IMR-90 (cell line): ENCODE results near the gene MACROD1. TPM values are rescaled to one million over a fixed set of nuclear protein-coding genes. Genes with fewer than 3 reads are reported as not detected.

Experiments used
- FOS ChIP-seq: fragments of 150-350 bp; IDR thresholded peaks from 2 replicates; pipeline ENCODE4 v1.6.1; 2016; ENCODE audit warnings: low read depth, low read length
- MAFK ChIP-seq: IDR thresholded peaks from 2 replicates; pipeline ENCODE4 v1.6.1; 2012; ENCODE audit warnings: low read depth, low read length, improper control_type of control experiment
- MXI1 ChIP-seq: IDR thresholded peaks from 2 replicates; pipeline ENCODE4 v1.6.1; 2012; ENCODE audit warnings: low read depth, mild to moderate bottlenecking, low read length, moderate library complexity, borderline replicate concordance
- SMC3 ChIP-seq: fragments of 150-350 bp; IDR thresholded peaks from 2 replicates; pipeline ENCODE4 v1.6.1; 2016; ENCODE audit warnings: low read depth, mild to moderate bottlenecking, antibody characterized with exemption, low read length, moderate library complexity
- polyA plus RNA-seq, 3 experiments: library from polyadenylated mRNA; depleted of rRNA; stranded (reverse); fragments of >200 nt; gene quantifications; 2 replicates each; pipeline ENCODE4 v1.2.3, GENCODE V29; 2012; ENCODE audit warnings: low replicate concordance in 1 of 3
- total RNA-seq: library from RNA; depleted of rRNA; stranded (reverse); fragments of >200 nt; gene quantifications from 2 replicates; pipeline ENCODE4 v1.2.3, GENCODE V29; 2012
- TF ChIP-seq, protein P1 (sequence below): fragments of 150-350 bp; IDR thresholded peaks from 2 replicates; pipeline ENCODE4 v1.6.1; 2017; ENCODE audit warnings: mild to moderate bottlenecking, antibody characterized with exemption, low read length, low read depth

MACROD1 gene
- total and polyA plus RNA-seq, 2 of the 4 experiments (the other 2 are of a cell fraction), result 2.5 to 9.3 TPM

DNA sequence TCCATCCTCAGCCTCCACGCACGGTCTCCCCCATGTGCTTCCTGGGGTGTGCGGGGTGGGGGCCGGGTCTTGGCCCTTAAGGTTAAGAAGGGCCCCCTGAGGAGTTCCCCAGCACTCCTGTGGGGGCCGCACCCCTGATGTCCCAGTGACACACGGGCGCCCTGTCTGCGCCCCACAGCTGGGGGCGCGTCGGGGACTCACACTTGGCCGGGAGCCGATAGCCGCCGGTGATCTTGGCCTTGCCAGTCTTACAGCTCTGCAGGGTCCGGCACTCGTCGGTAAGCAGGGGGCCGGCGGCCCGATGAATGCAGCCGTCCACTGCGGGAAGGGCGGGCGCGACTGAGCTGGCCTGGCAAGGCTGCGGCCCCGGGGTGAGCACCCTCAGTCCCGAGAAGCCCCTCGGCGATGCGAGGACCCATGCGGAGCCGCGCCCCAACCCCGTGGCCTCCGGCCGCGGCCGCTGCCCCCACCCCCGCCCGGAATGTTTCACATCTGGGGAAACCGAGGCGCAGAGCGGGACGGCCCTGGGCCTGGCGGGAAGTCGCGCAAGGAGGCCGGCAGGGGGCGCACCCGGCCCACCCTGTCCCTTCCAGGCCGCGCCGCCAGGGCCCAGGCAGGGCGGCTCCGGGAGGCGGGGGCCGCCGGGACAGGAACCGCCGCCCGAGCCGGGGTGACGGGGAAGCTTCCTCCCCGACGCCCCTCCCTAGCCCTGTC lies 165.7 kb downstream of the MACROD1 start (continued):
- no peak for TF ChIP-seq MXI1
- TF ChIP-seq, protein P1, sequence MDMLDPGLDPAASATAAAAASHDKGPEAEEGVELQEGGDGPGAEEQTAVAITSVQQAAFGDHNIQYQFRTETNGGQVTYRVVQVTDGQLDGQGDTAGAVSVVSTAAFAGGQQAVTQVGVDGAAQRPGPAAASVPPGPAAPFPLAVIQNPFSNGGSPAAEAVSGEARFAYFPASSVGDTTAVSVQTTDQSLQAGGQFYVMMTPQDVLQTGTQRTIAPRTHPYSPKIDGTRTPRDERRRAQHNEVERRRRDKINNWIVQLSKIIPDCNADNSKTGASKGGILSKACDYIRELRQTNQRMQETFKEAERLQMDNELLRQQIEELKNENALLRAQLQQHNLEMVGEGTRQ, result no peak
- peak; percentile 73 for TF ChIP-seq SMC3
- no peak for TF ChIP-seq FOS
- no peak for TF ChIP-seq MAFK
